GM23338 (cell line): ENCODE results near the gene SUN2. TPM values are rescaled to one million over a fixed set of nuclear protein-coding genes. Genes with fewer than 3 reads are reported as not detected.

ENCODE experiments used
- ATAC-seq: fragments of 200-7000 bp; cut with Tn5 transposase; 3 replicates; pipeline ENCODE4 v1.9.1; 2020
- DNase-seq: peaks from one replicate; pipeline ENCODE4 v3.0.0-alpha.2; 2015; ENCODE audit warnings: low spot score
- H2AFZ ChIP-seq: fragments of 200-600 bp; sonication (generic); 2 replicates; pipeline ENCODE4 v1.8.0; 2016; ENCODE audit warnings: antibody characterized with exemption, mild to moderate bottlenecking, moderate library complexity
- H3F3A ChIP-seq: fragments of 200-600 bp; sonication (generic); replicated peaks from 2 replicates; pipeline ENCODE4 v1.8.0; 2017; ENCODE audit warnings: antibody characterized with exemption, mixed run types, low read depth
- H3K27ac ChIP-seq: fragments of 200-600 bp; sonication (generic); 2 replicates; pipeline ENCODE4 v1.6.1; 2016; ENCODE audit warnings: low read depth
- H3K27me3 ChIP-seq: fragments of 200-600 bp; sonication (generic); 2 replicates; pipeline ENCODE4 v1.8.0; 2016; ENCODE audit warnings: mild to moderate bottlenecking, mixed run types, moderate library complexity; ENCODE audit not compliant: insufficient read depth
- H3K36me3 ChIP-seq: fragments of 200-600 bp; sonication (generic); 2 replicates; pipeline ENCODE4 v1.8.0; 2016; ENCODE audit warnings: mild to moderate bottlenecking; ENCODE audit not compliant: insufficient read depth
- H3K4me1 ChIP-seq: fragments of 200-600 bp; sonication (generic); 2 replicates; pipeline ENCODE4 v1.8.0; 2016; ENCODE audit warnings: mild to moderate bottlenecking, moderate library complexity; ENCODE audit not compliant: insufficient read depth
- H3K4me2 ChIP-seq: fragments of 200-600 bp; sonication (generic); 2 replicates; pipeline ENCODE4 v1.7.1; 2017; ENCODE audit warnings: mixed run types
- H3K4me3 ChIP-seq: fragments of 200-600 bp; sonication (generic); 2 replicates; pipeline ENCODE4 v1.6.1; 2016; ENCODE audit warnings: mixed run types
- H3K79me2 ChIP-seq: fragments of 200-600 bp; sonication (generic); replicated peaks from 2 replicates; pipeline ENCODE4 v1.8.0; 2017; ENCODE audit warnings: mild to moderate bottlenecking; ENCODE audit not compliant: insufficient read depth
- H3K9me2 ChIP-seq: fragments of 200-600 bp; sonication (generic); 2 replicates; pipeline ENCODE4 v1.8.0; 2017; ENCODE audit not compliant: insufficient read depth
- H4K20me1 ChIP-seq: fragments of 200-600 bp; sonication (generic); replicated peaks from 2 replicates; pipeline ENCODE4 v1.8.0; 2017; ENCODE audit warnings: mild to moderate bottlenecking; ENCODE audit not compliant: insufficient read depth
- H3K27ac Mint-ChIP-seq: 2 replicates; pipeline ENCODE4 v1.8.0; 2020; ENCODE audit warnings: inconsistent platforms, mild to moderate bottlenecking, moderate library complexity, mixed read lengths
- H3K27me3 Mint-ChIP-seq: 3 replicates; pipeline ENCODE4 v1.8.0; 2022; ENCODE audit warnings: low read depth, mild to moderate bottlenecking, moderate library complexity, mixed read lengths, inconsistent platforms; ENCODE audit not compliant: insufficient read depth, poor library complexity
- H3K36me3 Mint-ChIP-seq: 3 replicates; pipeline ENCODE4 v1.8.0; 2021; ENCODE audit warnings: low read depth, mild to moderate bottlenecking, inconsistent platforms, moderate library complexity, mixed read lengths
- H3K4me1 Mint-ChIP-seq: 3 replicates; pipeline ENCODE4 v1.8.0; 2020; ENCODE audit warnings: mild to moderate bottlenecking, inconsistent platforms, mixed read lengths
- H3K4me3 Mint-ChIP-seq: 3 replicates; pipeline ENCODE4 v1.8.0; 2021; ENCODE audit warnings: moderate library complexity, mild to moderate bottlenecking, inconsistent platforms, mixed read lengths
- H3K9me3 Mint-ChIP-seq: 3 replicates; pipeline ENCODE4 v1.8.0; 2020; ENCODE audit warnings: moderate library complexity, mild to moderate bottlenecking, inconsistent platforms, mixed read lengths
- CREB1 ChIP-seq: fragments of 250-450 bp; sonication (Bioruptor Pico); IDR thresholded peaks from 2 replicates; pipeline ENCODE4 v1.5.0; 2020; ENCODE audit warnings: low read depth, mild to moderate bottlenecking, moderate library complexity
- EZH2 ChIP-seq: fragments of 200-600 bp; sonication (generic); IDR thresholded peaks from one replicate; pipeline ENCODE4 v1.8.0; 2017; ENCODE audit warnings: antibody characterized with exemption, mild to moderate bottlenecking, low read depth; ENCODE audit not compliant: unreplicated experiment
- EZH2phosphoT487 ChIP-seq: fragments of 200-600 bp; sonication (generic); IDR thresholded peaks from one replicate; pipeline ENCODE4 v1.8.1; 2018; ENCODE audit warnings: antibody characterized with exemption; ENCODE audit not compliant: unreplicated experiment
- JUNB ChIP-seq: IDR thresholded peaks from one replicate; pipeline ENCODE4 v1.6.1; 2016; ENCODE audit warnings: antibody characterized with exemption; ENCODE audit not compliant: unreplicated experiment
- NANOG ChIP-seq: IDR thresholded peaks from 2 replicates; pipeline ENCODE4 v1.6.1; 2016; ENCODE audit warnings: antibody characterized with exemption, borderline replicate concordance
- ZNF114 ChIP-seq: fragments of 250-450 bp; sonication (Bioruptor Pico); IDR thresholded peaks from 2 replicates; pipeline ENCODE4 v1.5.0; 2020; ENCODE audit warnings: mild to moderate bottlenecking, moderate library complexity
- ZNF331 ChIP-seq: fragments of 250-450 bp; sonication (Bioruptor Pico); IDR thresholded peaks from 2 replicates; pipeline ENCODE4 v1.5.0; 2020; ENCODE audit warnings: low read depth, mild to moderate bottlenecking, moderate library complexity
- polyA plus RNA-seq: library from polyadenylated mRNA; unstranded; fragments of >200 nt; fragmentation: Nextera tagmentation; extraction: Ambion mirVana; gene quantifications from 2 replicates; pipeline ENCODE4 v1.2.1, GENCODE V29; 2016
- total RNA-seq: library from RNA; depleted of rRNA; stranded (reverse); fragments of >200 nt; shearing (Covaris generic); gene quantifications from 2 replicates; pipeline ENCODE4 v1.2.3, GENCODE V29; 2014
- TF ChIP-seq, protein P1 (sequence below), 2 experiments: fragments of 200-600 bp in 1 of 2; sonication (generic) in 1 of 2; conservative IDR thresholded peaks; 2 replicates each; pipeline versions ENCODE4 v1.5.1 to v1.6.1; 2016 to 2017; ENCODE audit warnings: antibody characterized with exemption in 2 of 2, low read depth in 2 of 2, mild to moderate bottlenecking in 2 of 2, moderate library complexity in 1 of 2
- TF ChIP-seq, protein P2 (sequence below): IDR thresholded peaks from 2 replicates; pipeline ENCODE4 v1.6.1; 2016; ENCODE audit warnings: antibody characterized with exemption
- TF ChIP-seq, protein P3 (sequence below): fragments of 250-450 bp; sonication (Bioruptor Pico); IDR thresholded peaks from 2 replicates; pipeline ENCODE4 v1.5.0; 2020; ENCODE audit warnings: mild to moderate bottlenecking, moderate library complexity
- TF ChIP-seq, protein P4 (sequence below): IDR thresholded peaks from one replicate; pipeline ENCODE4 v1.6.1; 2018; ENCODE audit warnings: antibody characterized with exemption; ENCODE audit not compliant: unreplicated experiment

The SUN2 gene
- total and polyA plus RNA-seq, 2 experiments from 2014 or later: 7.2 to 17.6 TPM

DNA sequence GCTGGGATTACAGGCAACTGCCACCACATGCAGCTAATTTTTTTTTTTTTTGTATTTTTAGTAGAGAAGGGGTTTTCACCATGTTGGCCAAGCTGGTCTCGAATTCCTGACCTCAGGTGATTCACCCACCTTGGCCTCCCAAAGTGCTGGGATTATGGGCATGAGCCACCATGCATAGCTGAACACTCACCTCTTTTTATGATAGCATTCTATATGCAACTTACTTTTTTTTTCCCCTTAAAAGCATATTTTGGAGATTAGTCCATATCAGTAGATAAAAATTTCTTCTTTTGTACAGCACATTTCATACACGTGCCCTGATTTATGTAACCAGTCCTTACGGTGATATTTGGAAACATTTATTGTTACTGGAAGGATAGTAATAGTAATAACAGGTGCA, 35.4 kb downstream of the SUN2 start (continued):
- TF ChIP-seq, protein P1, sequence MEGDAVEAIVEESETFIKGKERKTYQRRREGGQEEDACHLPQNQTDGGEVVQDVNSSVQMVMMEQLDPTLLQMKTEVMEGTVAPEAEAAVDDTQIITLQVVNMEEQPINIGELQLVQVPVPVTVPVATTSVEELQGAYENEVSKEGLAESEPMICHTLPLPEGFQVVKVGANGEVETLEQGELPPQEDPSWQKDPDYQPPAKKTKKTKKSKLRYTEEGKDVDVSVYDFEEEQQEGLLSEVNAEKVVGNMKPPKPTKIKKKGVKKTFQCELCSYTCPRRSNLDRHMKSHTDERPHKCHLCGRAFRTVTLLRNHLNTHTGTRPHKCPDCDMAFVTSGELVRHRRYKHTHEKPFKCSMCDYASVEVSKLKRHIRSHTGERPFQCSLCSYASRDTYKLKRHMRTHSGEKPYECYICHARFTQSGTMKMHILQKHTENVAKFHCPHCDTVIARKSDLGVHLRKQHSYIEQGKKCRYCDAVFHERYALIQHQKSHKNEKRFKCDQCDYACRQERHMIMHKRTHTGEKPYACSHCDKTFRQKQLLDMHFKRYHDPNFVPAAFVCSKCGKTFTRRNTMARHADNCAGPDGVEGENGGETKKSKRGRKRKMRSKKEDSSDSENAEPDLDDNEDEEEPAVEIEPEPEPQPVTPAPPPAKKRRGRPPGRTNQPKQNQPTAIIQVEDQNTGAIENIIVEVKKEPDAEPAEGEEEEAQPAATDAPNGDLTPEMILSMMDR (conservative IDR thresholded peaks at IDR 0.05; ENCODE audit: low read depth in 2 of 2): no peak
- TF ChIP-seq, protein P2, sequence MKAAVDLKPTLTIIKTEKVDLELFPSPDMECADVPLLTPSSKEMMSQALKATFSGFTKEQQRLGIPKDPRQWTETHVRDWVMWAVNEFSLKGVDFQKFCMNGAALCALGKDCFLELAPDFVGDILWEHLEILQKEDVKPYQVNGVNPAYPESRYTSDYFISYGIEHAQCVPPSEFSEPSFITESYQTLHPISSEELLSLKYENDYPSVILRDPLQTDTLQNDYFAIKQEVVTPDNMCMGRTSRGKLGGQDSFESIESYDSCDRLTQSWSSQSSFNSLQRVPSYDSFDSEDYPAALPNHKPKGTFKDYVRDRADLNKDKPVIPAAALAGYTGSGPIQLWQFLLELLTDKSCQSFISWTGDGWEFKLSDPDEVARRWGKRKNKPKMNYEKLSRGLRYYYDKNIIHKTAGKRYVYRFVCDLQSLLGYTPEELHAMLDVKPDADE: no peak
- TF ChIP-seq CREB1 (CRISPR knock-in tag) (no peak), ZNF331 (CRISPR knock-in tag) (no peak), EZH2 (no peak)

DNA sequence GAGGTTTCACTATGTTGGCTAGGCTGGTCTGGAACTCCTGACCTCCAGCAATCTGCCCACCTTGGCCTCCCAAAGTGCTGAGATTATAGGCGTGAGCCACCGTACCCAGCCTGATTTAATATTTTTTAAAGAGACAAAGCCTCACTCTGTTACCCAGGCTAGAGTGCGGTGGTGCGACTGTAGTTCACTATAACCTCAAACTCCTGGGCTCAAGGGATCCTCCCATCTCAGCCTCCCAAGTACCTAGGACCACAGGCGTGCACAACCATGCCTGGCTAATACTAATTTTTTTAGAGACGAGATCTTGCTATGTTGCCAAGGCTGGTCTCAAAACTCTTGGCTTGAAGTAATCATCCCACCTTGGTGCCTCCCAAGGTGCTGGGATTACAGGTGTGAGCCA, 36.6 kb downstream of the SUN2 start:
- Histone ChIP-seq H3K27ac (no peak overlapping the region), H3K79me2 (peaks cover 16% of the 10 kb centered on the region), H3K4me2 (no peak overlapping the region), H2AFZ (no peak overlapping the region), H3K4me3 (no peak overlapping the region), H3K27me3 (no peaks in the 10 kb centered on the region), H3K9me2 (no peaks in the 10 kb centered on the region), H3K36me3 (peaks cover 33% of the 10 kb centered on the region; the same call in 1 of the 2 replicates), H4K20me1 (peaks cover 24% of the 10 kb centered on the region; the same call in 1 of the 2 replicates), H3K4me1 (peaks cover 3% of the 10 kb centered on the region; the same call in 1 of the 2 replicates), H3F3A (no peaks in the 10 kb centered on the region)
- peaks cover 60% of the 10 kb centered on the region for H3K36me3 Mint-ChIP-seq
- no peak for ATAC-seq
- no peaks in the 10 kb centered on the region for H3K9me3 Mint-ChIP-seq
- H3K4me1 Mint-ChIP-seq: peaks cover 16% of the 10 kb centered on the region
- DNase-seq: no peak
- no peak overlapping the region for H3K4me3 Mint-ChIP-seq
- H3K27ac Mint-ChIP-seq: no peak overlapping the region
- peaks cover 10% of the 10 kb centered on the region for H3K27me3 Mint-ChIP-seq
- TF ChIP-seq, protein P2: no peak
- TF ChIP-seq EZH2phosphoT487: no peak
- no peak for TF ChIP-seq ZNF114 (CRISPR knock-in tag)
- TF ChIP-seq, protein P3, sequence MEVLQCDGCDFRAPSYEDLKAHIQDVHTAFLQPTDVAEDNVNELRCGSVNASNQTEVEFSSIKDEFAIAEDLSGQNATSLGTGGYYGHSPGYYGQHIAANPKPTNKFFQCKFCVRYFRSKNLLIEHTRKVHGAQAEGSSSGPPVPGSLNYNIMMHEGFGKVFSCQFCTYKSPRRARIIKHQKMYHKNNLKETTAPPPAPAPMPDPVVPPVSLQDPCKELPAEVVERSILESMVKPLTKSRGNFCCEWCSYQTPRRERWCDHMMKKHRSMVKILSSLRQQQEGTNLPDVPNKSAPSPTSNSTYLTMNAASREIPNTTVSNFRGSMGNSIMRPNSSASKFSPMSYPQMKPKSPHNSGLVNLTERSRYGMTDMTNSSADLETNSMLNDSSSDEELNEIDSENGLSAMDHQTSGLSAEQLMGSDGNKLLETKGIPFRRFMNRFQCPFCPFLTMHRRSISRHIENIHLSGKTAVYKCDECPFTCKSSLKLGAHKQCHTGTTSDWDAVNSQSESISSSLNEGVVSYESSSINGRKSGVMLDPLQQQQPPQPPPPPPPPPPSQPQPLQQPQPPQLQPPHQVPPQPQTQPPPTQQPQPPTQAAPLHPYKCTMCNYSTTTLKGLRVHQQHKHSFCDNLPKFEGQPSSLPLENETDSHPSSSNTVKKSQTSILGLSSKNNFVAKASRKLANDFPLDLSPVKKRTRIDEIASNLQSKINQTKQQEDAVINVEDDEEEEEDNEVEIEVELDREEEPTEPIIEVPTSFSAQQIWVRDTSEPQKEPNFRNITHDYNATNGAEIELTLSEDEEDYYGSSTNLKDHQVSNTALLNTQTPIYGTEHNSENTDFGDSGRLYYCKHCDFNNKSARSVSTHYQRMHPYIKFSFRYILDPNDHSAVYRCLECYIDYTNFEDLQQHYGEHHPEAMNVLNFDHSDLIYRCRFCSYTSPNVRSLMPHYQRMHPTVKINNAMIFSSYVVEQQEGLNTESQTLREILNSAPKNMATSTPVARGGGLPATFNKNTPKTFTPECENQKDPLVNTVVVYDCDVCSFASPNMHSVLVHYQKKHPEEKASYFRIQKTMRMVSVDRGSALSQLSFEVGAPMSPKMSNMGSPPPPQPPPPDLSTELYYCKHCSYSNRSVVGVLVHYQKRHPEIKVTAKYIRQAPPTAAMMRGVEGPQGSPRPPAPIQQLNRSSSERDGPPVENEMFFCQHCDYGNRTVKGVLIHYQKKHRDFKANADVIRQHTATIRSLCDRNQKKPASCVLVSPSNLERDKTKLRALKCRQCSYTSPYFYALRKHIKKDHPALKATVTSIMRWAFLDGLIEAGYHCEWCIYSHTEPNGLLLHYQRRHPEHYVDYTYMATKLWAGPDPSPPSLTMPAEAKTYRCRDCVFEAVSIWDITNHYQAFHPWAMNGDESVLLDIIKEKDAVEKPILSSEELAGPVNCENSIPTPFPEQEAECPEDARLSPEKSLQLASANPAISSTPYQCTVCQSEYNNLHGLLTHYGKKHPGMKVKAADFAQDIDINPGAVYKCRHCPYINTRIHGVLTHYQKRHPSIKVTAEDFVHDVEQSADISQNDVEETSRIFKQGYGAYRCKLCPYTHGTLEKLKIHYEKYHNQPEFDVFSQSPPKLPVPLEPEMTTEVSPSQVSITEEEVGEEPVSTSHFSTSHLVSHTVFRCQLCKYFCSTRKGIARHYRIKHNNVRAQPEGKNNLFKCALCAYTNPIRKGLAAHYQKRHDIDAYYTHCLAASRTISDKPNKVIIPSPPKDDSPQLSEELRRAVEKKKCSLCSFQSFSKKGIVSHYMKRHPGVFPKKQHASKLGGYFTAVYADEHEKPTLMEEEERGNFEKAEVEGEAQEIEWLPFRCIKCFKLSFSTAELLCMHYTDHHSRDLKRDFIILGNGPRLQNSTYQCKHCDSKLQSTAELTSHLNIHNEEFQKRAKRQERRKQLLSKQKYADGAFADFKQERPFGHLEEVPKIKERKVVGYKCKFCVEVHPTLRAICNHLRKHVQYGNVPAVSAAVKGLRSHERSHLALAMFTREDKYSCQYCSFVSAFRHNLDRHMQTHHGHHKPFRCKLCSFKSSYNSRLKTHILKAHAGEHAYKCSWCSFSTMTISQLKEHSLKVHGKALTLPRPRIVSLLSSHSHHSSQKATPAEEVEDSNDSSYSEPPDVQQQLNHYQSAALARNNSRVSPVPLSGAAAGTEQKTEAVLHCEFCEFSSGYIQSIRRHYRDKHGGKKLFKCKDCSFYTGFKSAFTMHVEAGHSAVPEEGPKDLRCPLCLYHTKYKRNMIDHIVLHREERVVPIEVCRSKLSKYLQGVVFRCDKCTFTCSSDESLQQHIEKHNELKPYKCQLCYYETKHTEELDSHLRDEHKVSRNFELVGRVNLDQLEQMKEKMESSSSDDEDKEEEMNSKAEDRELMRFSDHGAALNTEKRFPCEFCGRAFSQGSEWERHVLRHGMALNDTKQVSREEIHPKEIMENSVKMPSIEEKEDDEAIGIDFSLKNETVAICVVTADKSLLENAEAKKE (CRISPR knock-in tag): no peak
- no peak for TF ChIP-seq NANOG
- TF ChIP-seq, protein P4, sequence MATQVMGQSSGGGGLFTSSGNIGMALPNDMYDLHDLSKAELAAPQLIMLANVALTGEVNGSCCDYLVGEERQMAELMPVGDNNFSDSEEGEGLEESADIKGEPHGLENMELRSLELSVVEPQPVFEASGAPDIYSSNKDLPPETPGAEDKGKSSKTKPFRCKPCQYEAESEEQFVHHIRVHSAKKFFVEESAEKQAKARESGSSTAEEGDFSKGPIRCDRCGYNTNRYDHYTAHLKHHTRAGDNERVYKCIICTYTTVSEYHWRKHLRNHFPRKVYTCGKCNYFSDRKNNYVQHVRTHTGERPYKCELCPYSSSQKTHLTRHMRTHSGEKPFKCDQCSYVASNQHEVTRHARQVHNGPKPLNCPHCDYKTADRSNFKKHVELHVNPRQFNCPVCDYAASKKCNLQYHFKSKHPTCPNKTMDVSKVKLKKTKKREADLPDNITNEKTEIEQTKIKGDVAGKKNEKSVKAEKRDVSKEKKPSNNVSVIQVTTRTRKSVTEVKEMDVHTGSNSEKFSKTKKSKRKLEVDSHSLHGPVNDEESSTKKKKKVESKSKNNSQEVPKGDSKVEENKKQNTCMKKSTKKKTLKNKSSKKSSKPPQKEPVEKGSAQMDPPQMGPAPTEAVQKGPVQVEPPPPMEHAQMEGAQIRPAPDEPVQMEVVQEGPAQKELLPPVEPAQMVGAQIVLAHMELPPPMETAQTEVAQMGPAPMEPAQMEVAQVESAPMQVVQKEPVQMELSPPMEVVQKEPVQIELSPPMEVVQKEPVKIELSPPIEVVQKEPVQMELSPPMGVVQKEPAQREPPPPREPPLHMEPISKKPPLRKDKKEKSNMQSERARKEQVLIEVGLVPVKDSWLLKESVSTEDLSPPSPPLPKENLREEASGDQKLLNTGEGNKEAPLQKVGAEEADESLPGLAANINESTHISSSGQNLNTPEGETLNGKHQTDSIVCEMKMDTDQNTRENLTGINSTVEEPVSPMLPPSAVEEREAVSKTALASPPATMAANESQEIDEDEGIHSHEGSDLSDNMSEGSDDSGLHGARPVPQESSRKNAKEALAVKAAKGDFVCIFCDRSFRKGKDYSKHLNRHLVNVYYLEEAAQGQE: no peak
- no peak for TF ChIP-seq EZH2
- TF ChIP-seq JUNB: no peak
- no peak for TF ChIP-seq ZNF331 (CRISPR knock-in tag)
